HUES64 (cell line): ENCODE measurements around the gene SLC34A1.

Experiments used
- H3K27ac ChIP-seq: 2 replicates; pipeline ENCODE4 v1.7.0; 2013; ENCODE audit warnings: low read depth, low read length, inconsistent platforms
- H3K27me3 ChIP-seq: 2 replicates; pipeline ENCODE4 v1.6.1; 2013; ENCODE audit warnings: mild to moderate bottlenecking, low read length; ENCODE audit not compliant: insufficient read depth
- H3K36me3 ChIP-seq: 2 replicates; pipeline ENCODE4 v1.6.1; 2013; ENCODE audit warnings: mild to moderate bottlenecking, low read length; ENCODE audit not compliant: insufficient read depth
- H3K4me1 ChIP-seq: 2 replicates; pipeline ENCODE4 v1.6.1; 2013; ENCODE audit warnings: mild to moderate bottlenecking, low read length, moderate library complexity; ENCODE audit not compliant: insufficient read depth
- H3K4me3 ChIP-seq: 2 replicates; pipeline ENCODE4 v1.5.1; 2013; ENCODE audit warnings: mild to moderate bottlenecking, low read length, moderate library complexity
- H3K9ac ChIP-seq: 2 replicates; pipeline ENCODE4 v1.6.1; 2013; ENCODE audit warnings: mild to moderate bottlenecking, low read depth, low read length
- H3K9me3 ChIP-seq: 2 replicates; pipeline ENCODE4 v1.6.1; 2013; ENCODE audit warnings: low read depth, low read length; ENCODE audit not compliant: insufficient read depth
- WGBS: fragments of 150-250, 120-280 bp; methylation state at CpG from one replicate; pipeline ENCODE4 v1.1.7; 2013; ENCODE audit warnings: missing lambda C conversion rate; 5-methylcytosine and 5-hydroxymethylcytosine counted together

Gene SLC34A1

GRCh38 chr5:177445052-177445916, 61.0 kb downstream of the SLC34A1 start:
- Histone ChIP-seq H3K4me1 (peaks cover 12% of the 10 kb centered on the region), H3K27me3 (peaks cover 5% of the 10 kb centered on the region), H3K9ac (no peak overlapping the region), H3K4me3 (no peak overlapping the region), H3K27ac (no peak overlapping the region), H3K36me3 (no peaks in the 10 kb centered on the region), H3K9me3 (no peaks in the 10 kb centered on the region)
- 84% methylated on average over 10 of the region's 10 CpGs for WGBS

- Histone ChIP-seq H3K36me3 (no peaks in the 10 kb centered on the region), H3K9me3 (no peaks in the 10 kb centered on the region), H3K27me3 (peaks cover 5% of the 10 kb centered on the region), H3K4me3 (peak overlapping the region; percentile 63), H3K4me1 (peaks cover 12% of the 10 kb centered on the region), H3K9ac (peak overlapping the region; percentile 74; the same call in 1 of the 2 replicates), H3K27ac (no peak overlapping the region)
- 52% methylated on average over 5 of the region's 8 CpGs for WGBS
Measured at GRCh38 chr5:177445917-177446199, 61.6 kb downstream of the SLC34A1 start.

GRCh38 chr5:177446200-177447065, 62.2 kb downstream of the SLC34A1 start, which contains the start of gene PRR7:
Gene PRR7 (plus strand): TSS chr5:177446814. CDS start chr5:177455068, 8,254 bp downstream.
- 3% methylated on average over 89 of the region's 89 CpGs for WGBS
- Histone ChIP-seq H3K9me3 (no peaks in the 10 kb centered on the region), H3K36me3 (no peaks in the 10 kb centered on the region), H3K4me1 (peaks cover 12% of the 10 kb centered on the region), H3K27ac (peak within 1 kb of the TSS; percentile 73), H3K9ac (peak within 1 kb of the TSS; percentile 85), H3K27me3 (peaks cover 5% of the 10 kb centered on the region), H3K4me3 (peak within 1 kb of the TSS; percentile 63)

- Histone ChIP-seq H3K9ac (peak overlapping the region; percentile 85), H3K9me3 (no peaks in the 10 kb centered on the region), H3K36me3 (no peaks in the 10 kb centered on the region), H3K4me3 (peak overlapping the region; percentile 63), H3K27me3 (peaks cover 5% of the 10 kb centered on the region), H3K27ac (peak overlapping the region; percentile 73), H3K4me1 (peaks cover 12% of the 10 kb centered on the region)
- WGBS = under 1% methylated on average over 40 of the region's 52 CpGs
Measured at GRCh38 chr5:177447066-177447610, 62.9 kb downstream of the SLC34A1 start.

DNA sequence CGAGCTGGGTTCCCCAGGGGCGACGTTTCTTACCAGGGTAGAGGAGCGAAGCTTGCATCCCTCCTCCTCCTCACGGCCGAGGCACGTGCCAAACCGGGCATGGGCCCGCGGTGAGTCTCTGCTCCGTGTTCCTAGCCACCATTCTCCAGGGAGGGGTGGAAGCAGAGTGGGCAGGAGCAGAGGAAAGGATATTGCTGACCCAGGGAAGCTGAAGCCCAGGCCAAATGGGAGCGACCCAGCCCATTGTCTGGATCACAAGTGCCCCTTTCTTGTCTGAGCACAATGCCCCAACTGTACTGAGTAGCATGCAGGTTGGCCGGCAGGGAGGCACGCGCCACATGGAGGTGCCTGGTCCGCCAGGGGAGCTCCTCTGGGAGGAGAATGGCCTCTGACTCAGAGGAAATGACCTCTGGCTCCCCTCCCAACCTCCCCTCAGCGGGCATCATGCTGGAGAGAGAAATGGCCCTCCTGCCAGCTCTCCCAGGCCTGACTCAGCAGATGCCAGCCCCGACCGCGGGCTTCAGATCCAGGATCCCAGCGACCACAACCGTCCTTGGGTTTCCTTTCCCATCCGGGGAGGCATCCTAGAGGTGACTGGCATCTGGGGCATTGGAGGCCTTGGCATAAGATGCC, 63.5 kb downstream of the SLC34A1 start:
- no peaks in the 10 kb centered on the region for H3K36me3 ChIP-seq
- peaks cover 12% of the 10 kb centered on the region for H3K4me1 ChIP-seq
- peak overlapping the region; percentile 63 for H3K4me3 ChIP-seq
- H3K9me3 ChIP-seq = no peaks in the 10 kb centered on the region
- peak overlapping the region; percentile 85 for H3K9ac ChIP-seq
- H3K27ac ChIP-seq = peak overlapping the region; percentile 73
- 9% methylated on average over 23 of the region's 23 CpGs for WGBS
- peaks cover 5% of the 10 kb centered on the region for H3K27me3 ChIP-seq
